WERI-Rb-1 (cell line): ENCODE data around the gene FOXI3.

Source experiments
- DNase-seq: peaks from one replicate; pipeline ENCODE4 v3.0.0-alpha.2; 2020
- H3K27ac ChIP-seq: fragments of 250-450 bp; sonication (Bioruptor Pico); 2 replicates; pipeline ENCODE4 v1.5.1; 2020; ENCODE audit warnings: mild to moderate bottlenecking, moderate library complexity
- H3K27me3 ChIP-seq: fragments of 250-450 bp; sonication (Bioruptor Pico); 2 replicates; pipeline ENCODE4 v1.5.1; 2021; ENCODE audit warnings: mild to moderate bottlenecking, low read depth, moderate library complexity; ENCODE audit not compliant: insufficient read depth, severe bottlenecking
- H3K36me3 ChIP-seq: fragments of 250-450 bp; sonication (Bioruptor Pico); 2 replicates; pipeline ENCODE4 v1.5.1; 2020; ENCODE audit warnings: mild to moderate bottlenecking, moderate library complexity
- H3K4me3 ChIP-seq: 2 replicates; pipeline ENCODE4 v1.5.1; 2011; ENCODE audit warnings: low read depth, mild to moderate bottlenecking, control low read depth, low read length
- H3K9me3 ChIP-seq: fragments of 250-450 bp; sonication (Bioruptor Pico); 2 replicates; pipeline ENCODE4 v1.5.1; 2021; ENCODE audit warnings: mild to moderate bottlenecking, moderate library complexity; ENCODE audit not compliant: severe bottlenecking
- CTCF ChIP-seq: IDR thresholded peaks from 2 replicates; pipeline ENCODE4 v1.5.1; 2011; ENCODE audit warnings: low read depth, mild to moderate bottlenecking, control low read depth, inconsistent platforms, low read length

Gene FOXI3

GRCh38 chr2:88464153-88464552 is 11.7 kb upstream of the FOXI3 start:
- H3K4me3 ChIP-seq = no peak overlapping the region
- H3K27ac ChIP-seq = no peak overlapping the region
- DNase-seq = no peak
- peaks cover 67% of the 10 kb centered on the region for H3K27me3 ChIP-seq
- TF ChIP-seq CTCF = no peak
- H3K36me3 ChIP-seq = no peaks in the 10 kb centered on the region
- no peaks in the 10 kb centered on the region for H3K9me3 ChIP-seq

GRCh38 chr2:88458633-88459032 is 6.1 kb upstream of the FOXI3 start:
- no peaks in the 10 kb centered on the region for H3K36me3 ChIP-seq
- no peak overlapping the region for H3K27ac ChIP-seq
- H3K4me3 ChIP-seq = no peak overlapping the region
- peaks cover 76% of the 10 kb centered on the region for H3K27me3 ChIP-seq
- H3K9me3 ChIP-seq = no peaks in the 10 kb centered on the region
- DNase-seq = no peak
- TF ChIP-seq CTCF = no peak

- TF ChIP-seq CTCF = no peak
These were observed 588 bp upstream of the FOXI3 start for GRCh38 chr2:88452980-88453582.

GRCh38 chr2:88451811-88452564 is 505 bp downstream of the FOXI3 start:
- Histone ChIP-seq H3K36me3 (no peaks in the 10 kb centered on the region), H3K4me3 (no peak overlapping the region), H3K27ac (no peak overlapping the region), H3K27me3 (peaks cover 87% of the 10 kb centered on the region), H3K9me3 (peaks cover 6% of the 10 kb centered on the region)
- DNase-seq = no peak
- no peak for TF ChIP-seq CTCF

More at GRCh38 chr2:88452980-88453582, 588 bp upstream of the FOXI3 start:
- H3K36me3 ChIP-seq = no peaks in the 10 kb centered on the region
- H3K4me3 ChIP-seq = no peak overlapping the region
- H3K27me3 ChIP-seq = peaks cover 85% of the 10 kb centered on the region
- H3K9me3 ChIP-seq = peaks cover 6% of the 10 kb centered on the region
- H3K27ac ChIP-seq = no peak overlapping the region
- DNase-seq = no peak

GRCh38 chr2:88450925-88451810 is 1.3 kb downstream of the FOXI3 start:
- Histone ChIP-seq H3K36me3 (no peaks in the 10 kb centered on the region), H3K4me3 (no peak overlapping the region), H3K27ac (no peak overlapping the region), H3K9me3 (peaks cover 6% of the 10 kb centered on the region), H3K27me3 (peaks cover 86% of the 10 kb centered on the region)
- TF ChIP-seq CTCF = no peak
- DNase-seq = no peak
